HCT116 (cell line): Measurements from ENCODE around the gene DERL3. TPM values are rescaled to one million over a fixed set of nuclear protein-coding genes. Genes with fewer than 3 reads are reported as not detected.

Experiments used
- ATAC-seq: fragments of 200-7000 bp; cut with Tn5 transposase; 2 replicates; pipeline ENCODE4 v1.9.1; 2020; ENCODE audit warnings: mild to moderate bottlenecking, moderate library complexity
- BruUV-seq: library from RNA; stranded (reverse); fragments of 400-500 nt; replicated peaks from 2 replicates; lab custom pipeline; 2021; lab: Mats Ljungman, UMichigan
- CTCF ChIA-PET: fragments of 300-600 bp; sonication (Branson Sonifier 250); formaldehyde crosslinking; loops from one replicate; lab custom pipeline; 2021; ENCODE audit warnings: antibody characterized with exemption; lab: Charles Lee
- POLR2A ChIA-PET: fragments of 300-600, 350-600 bp; sonication (Branson Sonifier 250); formaldehyde crosslinking; loops from one replicate; lab custom pipeline; 2021; ENCODE audit warnings: antibody characterized with exemption; lab: Charles Lee
- RAD21 ChIA-PET, 2 experiments: fragments of 300-600 bp; sonication (Branson Sonifier 250); formaldehyde crosslinking; loops; one replicate each; lab custom pipeline; 2023; ENCODE audit warnings: low total read pairs in 2 of 2; ENCODE audit not compliant: uncharacterized antibody in 2 of 2, unreplicated experiment in 2 of 2, low non-redundant PET in 1 of 2; lab: Charles Lee
- DNase-seq: peaks from one replicate; pipeline ENCODE4 v3.0.0-alpha.2; 2010; ENCODE audit warnings: low read depth, low spot score
- H2AFZ ChIP-seq: fragments of 200-600 bp; shearing (Covaris generic), sonication (generic); 2 replicates; pipeline ENCODE4 v1.6.1; 2017; ENCODE audit warnings: low read depth, mixed run types, mixed read lengths, antibody characterized with exemption, low read length; ENCODE audit not compliant: poor library complexity, severe bottlenecking
- H3K27ac ChIP-seq: 2 replicates; pipeline ENCODE4 v1.5.1; 2012; ENCODE audit warnings: low read depth, low read length
- H3K27me3 ChIP-seq: fragments of 200-600 bp; sonication (generic); 2 replicates; pipeline ENCODE4 v1.6.1; 2016; ENCODE audit warnings: mixed run types, low read length, mixed read lengths; ENCODE audit not compliant: insufficient read depth
- H3K36me3 ChIP-seq, 2 experiments: fragments of 200-500 bp in 1 of 2; fragments of 200-600 bp in 1 of 2; sonication (Bioruptor generic) in 1 of 2; sonication (generic) in 1 of 2; 2 replicates each; pipeline versions ENCODE4 v1.5.1 to v1.6.1; 2014 to 2016; ENCODE audit warnings: low read length in 2 of 2, inconsistent platforms in 1 of 2, mixed read lengths in 1 of 2, mixed run types in 1 of 2; ENCODE audit not compliant: insufficient read depth in 2 of 2, control insufficient read depth in 1 of 2
- H3K4me1 ChIP-seq, 2 experiments: fragments of 200-600 bp in 1 of 2; sonication (generic) in 1 of 2; 2 replicates each; pipeline versions ENCODE4 v1.5.1 to v1.6.1; 2012 to 2017; ENCODE audit warnings: low read length in 2 of 2, inconsistent platforms in 1 of 2, mild to moderate bottlenecking in 1 of 2, mixed read lengths in 1 of 2, mixed run types in 1 of 2, moderate library complexity in 1 of 2; ENCODE audit not compliant: insufficient read depth in 2 of 2, control insufficient read depth in 1 of 2
- H3K4me2 ChIP-seq: fragments of 200-600 bp; sonication (generic); 2 replicates; pipeline ENCODE4 v1.6.1; 2017; ENCODE audit warnings: mixed run types, low read length, mixed read lengths
- H3K4me3 ChIP-seq, 2 experiments: fragments of 200-600 bp in 1 of 2; sonication (generic) in 1 of 2; replicated peaks in 1 of 2; 2 replicates each; pipeline ENCODE4 v1.5.1; 2011 to 2016; ENCODE audit warnings: low read length in 2 of 2, control low read depth in 1 of 2, low read depth in 1 of 2, mild to moderate bottlenecking in 1 of 2, mixed read lengths in 1 of 2, mixed run types in 1 of 2
- H3K79me2 ChIP-seq: fragments of 200-600 bp; sonication (generic); 2 replicates; pipeline ENCODE4 v1.6.1; 2017; ENCODE audit warnings: mild to moderate bottlenecking, mixed run types, low read length, moderate library complexity, mixed read lengths; ENCODE audit not compliant: insufficient read depth
- H3K9ac ChIP-seq: fragments of 200-600 bp; sonication (generic); 2 replicates; pipeline ENCODE4 v1.6.1; 2016; ENCODE audit warnings: low read length, mixed read lengths
- H3K9me2 ChIP-seq: fragments of 200-600 bp; sonication (generic), shearing (Covaris generic); 2 replicates; pipeline ENCODE4 v1.6.1; 2017; ENCODE audit warnings: mixed run types, mild to moderate bottlenecking, moderate library complexity; ENCODE audit not compliant: insufficient read depth
- H3K9me3 ChIP-seq, 2 experiments: fragments of 200-500 bp in 1 of 2; fragments of 200-600 bp in 1 of 2; sonication (Bioruptor generic) in 1 of 2; sonication (generic) in 1 of 2; 2 replicates each; pipeline ENCODE4 v1.6.1; 2014 to 2017; ENCODE audit warnings: low read length in 2 of 2, mixed read lengths in 2 of 2, inconsistent platforms in 1 of 2, low read depth in 1 of 2, mild to moderate bottlenecking in 1 of 2, mixed run types in 1 of 2, moderate library complexity in 1 of 2; ENCODE audit not compliant: control insufficient read depth in 1 of 2, insufficient read depth in 1 of 2
- H4K20me1 ChIP-seq: fragments of 200-600 bp; sonication (generic), shearing (Covaris generic); 2 replicates; pipeline ENCODE4 v1.6.1; 2017; ENCODE audit warnings: mixed run types, mild to moderate bottlenecking, moderate library complexity; ENCODE audit not compliant: insufficient read depth
- ATF3 ChIP-seq: IDR thresholded peaks from 2 replicates; pipeline ENCODE4 v1.6.1; 2012
- CBX3 ChIP-seq: IDR thresholded peaks from 2 replicates; pipeline ENCODE4 v1.6.1; 2012; ENCODE audit warnings: low read depth
- CEBPB ChIP-seq: IDR thresholded peaks from 2 replicates; pipeline ENCODE4 v1.6.1; 2012; ENCODE audit warnings: low read depth
- CTCF ChIP-seq, 3 experiments: fragments of 200-600 bp in 1 of 3; sonication (generic) in 1 of 3; IDR thresholded peaks in 2 of 3; conservative IDR thresholded peaks in 1 of 3; 2 replicates each; pipeline ENCODE4 v1.5.1; 2012 to 2017; ENCODE audit warnings: low read depth in 2 of 3, low read length in 2 of 3, antibody characterized with exemption in 1 of 3, borderline replicate concordance in 1 of 3, control low read depth in 1 of 3, mild to moderate bottlenecking in 1 of 3, mixed read lengths in 1 of 3, mixed run types in 1 of 3, moderate library complexity in 1 of 3; ENCODE audit not compliant: insufficient read depth in 1 of 3
- EGR1 ChIP-seq: IDR thresholded peaks from 2 replicates; pipeline ENCODE4 v1.6.1; 2012; ENCODE audit warnings: low read depth
- ELF1 ChIP-seq: IDR thresholded peaks from 2 replicates; pipeline ENCODE4 v1.6.1; 2012; ENCODE audit warnings: low read depth, borderline replicate concordance
- EZH2 ChIP-seq: fragments of 200-600 bp; sonication (generic); IDR thresholded peaks from 2 replicates; pipeline ENCODE4 v1.6.1; 2017; ENCODE audit warnings: antibody characterized with exemption, mixed run types
- EZH2phosphoT487 ChIP-seq: fragments of 200-600 bp; IDR thresholded peaks from 2 replicates; pipeline ENCODE4 v1.6.1; 2018; ENCODE audit warnings: antibody characterized with exemption, borderline replicate concordance
- FOSL1 ChIP-seq: IDR thresholded peaks from 2 replicates; pipeline ENCODE4 v1.6.1; 2012; ENCODE audit warnings: low read depth
- MAX ChIP-seq: IDR thresholded peaks from 2 replicates; pipeline ENCODE4 v1.6.1; 2012
- POLR2A ChIP-seq: IDR thresholded peaks from 2 replicates; pipeline ENCODE4 v1.7.0; 2011; ENCODE audit warnings: borderline replicate concordance; ENCODE audit not compliant: insufficient read depth, insufficient read length; ENCODE audit errors: extremely low read depth
- POLR2AphosphoS5 ChIP-seq: IDR thresholded peaks from 2 replicates; pipeline ENCODE4 v1.6.1; 2011; ENCODE audit warnings: mild to moderate bottlenecking, low read depth, low read length, moderate library complexity
- REST ChIP-seq: IDR thresholded peaks from 2 replicates; pipeline ENCODE4 v1.6.1; 2012; ENCODE audit warnings: low read depth
- SIN3A ChIP-seq: IDR thresholded peaks from 2 replicates; pipeline ENCODE4 v1.6.1; 2012; ENCODE audit warnings: low read depth
- SP1 ChIP-seq: IDR thresholded peaks from 2 replicates; pipeline ENCODE4 v1.6.1; 2012; ENCODE audit warnings: low read depth
- SRF ChIP-seq: IDR thresholded peaks from 2 replicates; pipeline ENCODE4 v1.6.1; 2012; ENCODE audit warnings: low read depth
- YY1 ChIP-seq: IDR thresholded peaks from 2 replicates; pipeline ENCODE4 v1.6.1; 2011; ENCODE audit warnings: low read length, low read depth, moderate library complexity, mild to moderate bottlenecking; ENCODE audit not compliant: insufficient replicate concordance; ENCODE audit errors: extremely low read depth
- ZFX ChIP-seq: fragments of 450-650 bp; IDR thresholded peaks from 2 replicates; pipeline ENCODE4 v1.6.1; 2017
- ZNF274 ChIP-seq: fragments of 200-500 bp; sonication (Bioruptor generic); IDR thresholded peaks from 2 replicates; pipeline ENCODE4 v1.6.1; 2014; ENCODE audit warnings: mild to moderate bottlenecking, low read depth, low read length, inconsistent platforms
- intact Hi-C: fragments of 100-400 bp; cut with micrococcal nuclease; formaldehyde crosslinking; loops from 2 replicates; pipeline ENCODE4 v1.10.0; 2022
- total RNA-seq: library from RNA; stranded (reverse); gene quantifications from one replicate; pipeline ENCODE4 v1.2.1, GENCODE V29; 2021; ENCODE audit not compliant: unreplicated experiment
- TF ChIP-seq, protein P1 (sequence below): IDR thresholded peaks from 2 replicates; pipeline ENCODE4 v1.6.1; 2011; ENCODE audit warnings: mild to moderate bottlenecking, low read length, moderate library complexity; ENCODE audit not compliant: insufficient replicate concordance; ENCODE audit errors: extremely low read depth

DERL3 gene
- total RNA-seq, 1 experiment from 2014 or later, result not detected

GRCh38 chr22:23816156-23816976 lies 22.4 kb downstream of the DERL3 start:
- Histone ChIP-seq H2AFZ (no peak overlapping the region), H3K79me2 (no peaks in the 10 kb centered on the region), H3K4me1 (no peaks in the 10 kb centered on the region), H4K20me1 (no peaks in the 10 kb centered on the region), H3K4me2 (no peak overlapping the region), H3K36me3 (peaks cover 11 to 13% of the 10 kb centered on the region in 2 experiments), H3K27me3 (no peaks in the 10 kb centered on the region), H3K4me3 (no peak overlapping the region), H3K27ac (no peak overlapping the region), H3K9ac (no peak overlapping the region), H3K9me3 (no peaks in the 10 kb centered on the region), H3K9me2 (no peaks in the 10 kb centered on the region)
- ChIA-PET CTCF (no interaction called here), POLR2A (no interaction called here), RAD21 (no interaction called here)
- no peak; the same call in 1 of the 2 replicates for TF ChIP-seq ZFX
- no peak for TF ChIP-seq FOSL1
- no peak for TF ChIP-seq ELF1
- no peak for TF ChIP-seq YY1
- TF ChIP-seq SIN3A, result no peak
- TF ChIP-seq CEBPB, result no peak
- TF ChIP-seq ZNF274, result no peak
- no peak for TF ChIP-seq EZH2phosphoT487
- TF ChIP-seq POLR2AphosphoS5, result no peak
- TF ChIP-seq, protein P1, sequence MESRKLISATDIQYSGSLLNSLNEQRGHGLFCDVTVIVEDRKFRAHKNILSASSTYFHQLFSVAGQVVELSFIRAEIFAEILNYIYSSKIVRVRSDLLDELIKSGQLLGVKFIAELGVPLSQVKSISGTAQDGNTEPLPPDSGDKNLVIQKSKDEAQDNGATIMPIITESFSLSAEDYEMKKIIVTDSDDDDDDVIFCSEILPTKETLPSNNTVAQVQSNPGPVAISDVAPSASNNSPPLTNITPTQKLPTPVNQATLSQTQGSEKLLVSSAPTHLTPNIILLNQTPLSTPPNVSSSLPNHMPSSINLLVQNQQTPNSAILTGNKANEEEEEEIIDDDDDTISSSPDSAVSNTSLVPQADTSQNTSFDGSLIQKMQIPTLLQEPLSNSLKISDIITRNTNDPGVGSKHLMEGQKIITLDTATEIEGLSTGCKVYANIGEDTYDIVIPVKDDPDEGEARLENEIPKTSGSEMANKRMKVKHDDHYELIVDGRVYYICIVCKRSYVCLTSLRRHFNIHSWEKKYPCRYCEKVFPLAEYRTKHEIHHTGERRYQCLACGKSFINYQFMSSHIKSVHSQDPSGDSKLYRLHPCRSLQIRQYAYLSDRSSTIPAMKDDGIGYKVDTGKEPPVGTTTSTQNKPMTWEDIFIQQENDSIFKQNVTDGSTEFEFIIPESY, result no peak
- no peak for TF ChIP-seq SRF
- no peak for TF ChIP-seq EZH2
- TF ChIP-seq CTCF (IDR thresholded peaks at IDR 0.05 in 2 of 3, conservative IDR thresholded peaks at IDR 0.05 in 1 of 3; ENCODE audit: borderline replicate concordance in 1 of 3, insufficient read depth in 1 of 3, low read depth in 2 of 3, low read length in 2 of 3), result no peak
- TF ChIP-seq POLR2A, result no peak
- no peak for TF ChIP-seq REST
- no peak for TF ChIP-seq SP1
- TF ChIP-seq ATF3, result no peak
- no peak for TF ChIP-seq CBX3
- no peak for TF ChIP-seq EGR1
- no peak for TF ChIP-seq MAX
- intact Hi-C loops, result no loop called here
- ATAC-seq (no peak), DNase-seq (no peak)
- no TSS peak for BruUV-seq
